ENCODE results near the gene SPAG16.

- TF ChIP-seq POLR2A (IDR thresholded peaks at IDR 0.05) (no peak), CTCF (IDR thresholded peaks at IDR 0.05 in 8 of 11, conservative IDR thresholded peaks at IDR 0.05 in 3 of 11) (no peak)
These were observed 896.4 kb downstream of the SPAG16 start for GRCh38 chr2:214180686-214181085.

Measured in spleen (tissue), 7 donors.